G401 (cell line): ENCODE results near the gene NCOA3. TPM values are rescaled to one million over a fixed set of nuclear protein-coding genes. Genes with fewer than 3 reads are reported as not detected.
"Not testable (repeated sequence)": the region's sequence is repeated elsewhere in the genome, so short reads cannot be mapped to it uniquely, and the experiment has no call there.

ENCODE experiments used
- DNase-seq: peaks from one replicate; pipeline ENCODE4 v3.0.0-alpha.2; 2015; ENCODE audit warnings: low spot score
- in situ Hi-C: cut with HindIII; loops from 2 replicates; pipeline ENCODE4 v1.10.0; 2016; ENCODE audit warnings: low sequenced_read_pairs, mixed read lengths
- total RNA-seq: library from RNA; depleted of rRNA; stranded (reverse); fragments of >200 nt; shearing (Covaris generic); gene quantifications from 2 replicates; pipeline ENCODE4 v1.2.3, GENCODE V29; 2014

The NCOA3 gene
- total RNA-seq, 1 experiment from 2014 or later = 34.5 TPM

DNA sequence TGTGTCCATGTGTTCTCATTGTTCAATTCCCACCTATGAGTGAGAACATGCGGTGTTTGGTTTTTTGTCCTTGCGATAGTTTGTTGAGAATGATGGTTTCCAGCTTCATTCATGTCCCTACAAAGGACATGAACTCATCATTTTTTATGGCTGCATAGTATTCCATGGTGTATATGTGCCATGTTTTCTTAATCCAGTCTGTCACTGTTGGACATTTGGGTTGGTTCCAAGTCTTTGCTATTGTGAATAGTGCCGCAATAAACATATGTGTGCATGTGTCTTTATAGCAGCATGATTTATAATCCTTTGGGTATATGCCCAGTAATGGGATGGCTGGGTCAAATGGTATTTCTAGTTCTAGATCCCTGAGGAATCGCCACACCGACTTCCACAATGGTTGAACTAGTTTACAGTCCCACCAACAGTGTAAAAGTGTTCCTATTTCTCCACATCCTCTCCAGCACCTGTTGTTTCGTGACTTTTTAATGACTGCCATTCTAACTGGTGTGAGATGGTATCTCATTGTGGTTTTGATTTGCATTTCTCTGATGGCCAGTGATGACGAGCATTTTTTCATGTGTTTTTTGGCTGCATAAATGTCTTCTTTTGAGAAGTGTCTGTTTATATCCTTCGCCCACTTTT lies 52.0 kb downstream of the NCOA3 start:
- DNase-seq, in situ Hi-C loops: not testable (repeated sequence)

- in situ Hi-C loops, DNase-seq: not testable (repeated sequence)
These were observed 52.6 kb downstream of the NCOA3 start for GRCh38 chr20:47554283-47554682.

- no peak for DNase-seq
- in situ Hi-C loops = no loop called here
These were observed 55.5 kb downstream of the NCOA3 start for GRCh38 chr20:47557218-47557617.

- no peak for DNase-seq
- in situ Hi-C loops = no loop called here
These were observed 56.1 kb downstream of the NCOA3 start for GRCh38 chr20:47557791-47558190.

DNA sequence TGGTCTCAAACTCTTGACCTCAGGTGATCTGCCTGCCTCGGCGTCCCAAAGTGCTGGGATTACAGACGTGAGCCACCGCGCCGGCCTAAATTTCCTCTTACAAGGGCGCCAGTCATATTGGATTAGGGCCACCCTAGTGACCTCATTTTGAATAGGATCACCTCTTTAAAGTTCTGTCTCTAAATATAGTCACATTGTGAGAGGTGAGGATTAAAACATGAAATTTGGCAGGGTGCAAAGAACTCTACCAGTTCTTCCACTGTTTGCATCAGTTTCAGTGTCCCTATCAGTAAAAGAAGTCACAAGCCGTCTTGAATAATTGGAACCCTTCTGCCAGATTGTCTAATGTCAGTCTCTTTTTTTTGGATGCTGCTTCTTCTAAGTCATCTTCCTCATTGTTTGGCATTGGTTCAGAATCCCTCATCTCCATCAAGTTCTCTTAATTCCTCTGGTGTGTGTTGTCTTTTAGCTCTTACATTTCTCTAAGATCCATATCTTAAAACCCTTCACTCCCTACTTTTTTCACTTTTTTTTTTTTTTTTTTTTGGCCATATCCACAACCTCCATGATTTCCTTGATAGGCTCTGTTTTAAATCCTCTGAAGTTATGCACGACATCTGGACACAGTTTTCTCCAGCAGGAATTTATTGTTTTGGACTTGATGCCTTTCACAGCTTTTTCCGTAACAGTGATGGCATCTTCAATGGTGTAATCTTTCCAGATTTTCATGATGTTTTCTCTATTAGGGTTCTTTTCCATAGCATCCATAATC lies 56.8 kb downstream of the NCOA3 start:
- in situ Hi-C loops = no loop called here
- no peak for DNase-seq

DNA sequence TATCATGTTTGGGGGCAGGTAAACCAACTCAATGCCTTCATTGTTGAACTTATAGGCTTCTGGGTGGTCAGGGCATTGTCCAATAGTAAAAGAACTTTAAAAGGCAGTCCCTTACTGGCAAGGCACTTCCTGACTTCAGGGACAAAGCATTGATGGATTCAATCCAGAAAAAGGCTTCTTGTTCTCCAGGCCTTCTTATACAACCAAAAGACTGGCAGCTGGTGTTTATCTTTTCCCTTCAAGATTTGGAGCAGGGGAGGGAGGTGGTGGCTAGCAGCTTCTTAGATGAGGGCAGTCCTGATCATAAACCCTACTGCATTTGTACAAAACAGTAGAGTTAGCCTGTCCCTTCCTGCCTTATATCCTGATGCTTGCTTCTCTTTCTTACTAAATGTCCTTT lies 57.5 kb downstream of the NCOA3 start:
- DNase-seq = no peak
- in situ Hi-C loops = no loop called here

DNA sequence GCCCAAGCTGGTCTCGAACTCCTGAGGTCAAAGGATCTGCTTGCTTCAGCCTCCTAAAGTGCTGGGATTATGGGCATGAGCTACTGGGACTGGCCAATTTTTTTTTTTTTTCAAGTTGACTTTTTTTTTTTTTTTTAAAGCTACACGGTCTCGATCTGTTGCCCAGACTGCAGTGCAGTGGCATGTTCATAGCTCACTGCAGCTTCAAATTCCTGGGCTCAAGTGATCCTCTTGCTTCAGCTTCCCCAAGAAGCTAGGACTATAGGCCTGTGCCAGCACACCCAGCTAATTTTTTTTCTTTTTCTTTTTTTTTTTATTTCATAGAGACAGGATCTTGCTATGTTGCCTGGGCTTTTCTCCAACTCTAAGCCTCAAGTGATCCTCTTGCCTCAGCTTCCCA lies 59.5 kb downstream of the NCOA3 start:
- DNase-seq = no peak
- in situ Hi-C loops = no loop called here

- in situ Hi-C loops = no loop called here
- no peak for DNase-seq
These were observed 60.2 kb downstream of the NCOA3 start for GRCh38 chr20:47561603-47562583.

- in situ Hi-C loops = no loop called here
These were observed 64.6 kb downstream of the NCOA3 start for GRCh38 chr20:47566269-47566668.

GRCh38 chr20:47568019-47568418 lies 66.3 kb downstream of the NCOA3 start:
- in situ Hi-C loops = no loop called here
- DNase-seq = no peak

More at GRCh38 chr20:47566269-47566668, 64.6 kb downstream of the NCOA3 start:
- DNase-seq = no peak

DNA sequence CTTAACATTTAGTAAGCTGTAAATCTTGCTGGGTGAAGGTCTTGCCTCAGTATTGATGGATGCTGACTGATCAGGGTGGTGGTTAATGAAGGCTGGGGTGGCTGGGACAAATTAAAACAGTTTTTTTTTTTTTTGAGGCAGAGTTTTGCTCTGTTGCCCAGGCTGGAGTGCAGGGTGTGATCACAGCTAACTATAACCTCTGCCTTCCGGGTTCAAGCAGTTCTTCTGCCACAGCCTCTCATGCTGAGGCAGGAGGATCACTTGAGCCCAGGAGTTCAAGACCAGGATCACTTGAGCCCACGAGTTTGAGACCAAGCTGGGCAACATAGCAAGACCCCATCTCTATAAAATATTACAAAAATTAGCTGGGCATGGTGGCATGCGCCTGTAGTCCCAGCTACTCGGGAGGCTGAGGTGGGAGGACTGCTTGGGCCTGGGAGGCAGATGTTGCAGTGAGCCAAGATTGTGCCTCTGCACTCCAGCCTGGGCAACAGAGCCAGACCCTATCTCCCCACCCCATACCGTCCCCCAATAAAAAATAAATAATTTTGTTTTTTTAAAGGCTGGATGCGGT lies 67.2 kb downstream of the NCOA3 start:
- DNase-seq = no peak
- in situ Hi-C loops = no loop called here

DNA sequence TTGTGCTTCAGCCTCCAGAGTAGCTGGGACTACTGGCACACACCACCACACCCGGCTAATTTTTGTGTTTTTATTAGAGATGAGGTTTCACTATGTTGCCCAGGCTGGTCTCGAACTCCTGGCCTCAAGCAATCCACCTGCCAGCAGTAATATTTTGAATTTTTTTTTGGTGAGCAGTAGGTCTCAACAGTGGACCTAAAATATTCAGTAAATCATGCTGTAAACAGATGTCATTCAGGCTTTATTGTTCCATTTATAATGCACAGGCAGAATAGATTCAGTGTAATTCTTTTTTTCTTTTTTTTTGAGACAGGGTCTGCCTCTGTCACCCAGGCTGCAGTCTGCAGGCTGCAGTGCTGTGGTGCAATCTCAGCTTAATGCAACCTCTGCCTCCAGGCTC lies 69.7 kb downstream of the NCOA3 start:
- in situ Hi-C loops = no loop called here
- DNase-seq = no peak

GRCh38 chr20:47572105-47572729 lies 70.5 kb downstream of the NCOA3 start:
- in situ Hi-C loops = no loop called here
- DNase-seq = no peak

- in situ Hi-C loops = no loop called here
- no peak for DNase-seq
These were observed 71.9 kb downstream of the NCOA3 start for GRCh38 chr20:47573559-47573958.

DNA sequence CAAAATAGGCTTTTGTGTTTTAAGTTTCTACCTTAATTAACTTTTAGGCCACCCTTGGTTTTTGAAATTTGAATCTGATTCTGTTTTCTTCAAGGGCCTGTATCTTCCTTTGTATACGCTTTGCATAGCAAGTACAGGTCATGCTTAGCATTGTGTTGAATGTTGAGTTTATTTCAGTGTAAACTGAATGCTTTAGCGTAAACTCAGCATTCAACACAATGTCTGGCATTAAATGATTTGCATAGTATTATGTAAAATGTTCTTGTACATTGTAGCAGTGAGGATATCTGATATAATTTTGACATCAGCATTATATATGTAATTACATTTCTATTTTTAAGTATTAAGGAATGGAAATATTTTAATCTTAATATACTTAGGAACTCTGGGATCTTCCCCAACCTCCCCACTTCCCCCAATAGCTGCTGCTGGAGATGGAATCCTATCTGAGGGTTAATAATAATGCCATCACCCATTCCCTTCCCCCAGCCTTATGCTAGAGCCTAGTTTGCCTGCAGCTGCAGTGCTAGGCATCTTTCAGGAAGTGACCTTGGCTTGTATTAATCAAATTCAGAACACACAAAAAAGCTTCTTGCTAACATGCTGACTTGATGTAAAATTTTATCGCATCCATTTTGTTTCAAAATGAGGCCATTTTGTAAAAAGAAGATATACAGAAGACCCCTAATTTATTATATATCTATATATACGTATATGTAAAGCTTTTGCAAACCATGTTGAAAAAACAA lies 73.1 kb downstream of the NCOA3 start:
- no peak for DNase-seq
- in situ Hi-C loops = no loop called here

DNA sequence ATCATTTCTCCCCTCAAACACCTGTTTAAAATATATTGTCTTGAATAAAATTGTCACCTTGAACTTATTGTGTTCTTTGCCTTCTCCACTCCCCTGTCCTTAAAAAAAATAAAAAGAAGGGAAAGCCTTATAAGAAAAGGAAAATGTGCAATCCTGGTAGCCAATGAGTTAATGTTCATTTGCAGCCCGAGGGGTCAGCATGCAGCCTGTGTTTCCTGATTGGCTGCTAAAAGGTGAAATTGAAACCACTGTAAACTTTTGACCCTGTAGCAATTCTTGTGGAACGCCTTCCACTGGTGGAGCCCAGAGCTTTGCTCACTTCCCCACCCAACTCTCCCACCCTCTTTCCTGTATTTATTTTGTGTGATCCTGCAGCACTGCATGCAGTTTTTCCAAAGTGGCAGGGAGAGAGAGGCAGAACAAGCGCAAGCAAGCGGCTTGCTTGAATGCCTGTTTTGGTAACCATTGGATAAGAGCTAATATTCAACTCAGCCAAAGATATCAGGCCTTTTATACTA lies 74.9 kb downstream of the NCOA3 start:
- peak; percentile 29 for DNase-seq
- in situ Hi-C loops = no loop called here

GRCh38 chr20:47577314-47577713 lies 75.6 kb downstream of the NCOA3 start:
- in situ Hi-C loops = no loop called here
- DNase-seq = no peak

GRCh38 chr20:47578543-47578942 lies 76.9 kb downstream of the NCOA3 start:
- no peak for DNase-seq
- in situ Hi-C loops = no loop called here
